GM23338 (cell line): ENCODE measurements around the gene USP31. TPM values are rescaled to one million over a fixed set of nuclear protein-coding genes. Genes with fewer than 3 reads are reported as not detected.

Experiments
- ATAC-seq: fragments of 200-7000 bp; cut with Tn5 transposase; 3 replicates; pipeline ENCODE4 v1.9.1; 2020
- DNase-seq: peaks from one replicate; pipeline ENCODE4 v3.0.0-alpha.2; 2015; ENCODE audit warnings: low spot score
- H2AFZ ChIP-seq: fragments of 200-600 bp; sonication (generic); 2 replicates; pipeline ENCODE4 v1.8.0; 2016; ENCODE audit warnings: antibody characterized with exemption, mild to moderate bottlenecking, moderate library complexity
- H3F3A ChIP-seq: fragments of 200-600 bp; sonication (generic); replicated peaks from 2 replicates; pipeline ENCODE4 v1.8.0; 2017; ENCODE audit warnings: antibody characterized with exemption, mixed run types, low read depth
- H3K27ac ChIP-seq: fragments of 200-600 bp; sonication (generic); 2 replicates; pipeline ENCODE4 v1.6.1; 2016; ENCODE audit warnings: low read depth
- H3K27me3 ChIP-seq: fragments of 200-600 bp; sonication (generic); 2 replicates; pipeline ENCODE4 v1.8.0; 2016; ENCODE audit warnings: mild to moderate bottlenecking, mixed run types, moderate library complexity; ENCODE audit not compliant: insufficient read depth
- H3K36me3 ChIP-seq: fragments of 200-600 bp; sonication (generic); 2 replicates; pipeline ENCODE4 v1.8.0; 2016; ENCODE audit warnings: mild to moderate bottlenecking; ENCODE audit not compliant: insufficient read depth
- H3K4me1 ChIP-seq: fragments of 200-600 bp; sonication (generic); 2 replicates; pipeline ENCODE4 v1.8.0; 2016; ENCODE audit warnings: mild to moderate bottlenecking, moderate library complexity; ENCODE audit not compliant: insufficient read depth
- H3K4me2 ChIP-seq: fragments of 200-600 bp; sonication (generic); 2 replicates; pipeline ENCODE4 v1.7.1; 2017; ENCODE audit warnings: mixed run types
- H3K4me3 ChIP-seq: fragments of 200-600 bp; sonication (generic); 2 replicates; pipeline ENCODE4 v1.6.1; 2016; ENCODE audit warnings: mixed run types
- H3K79me2 ChIP-seq: fragments of 200-600 bp; sonication (generic); replicated peaks from 2 replicates; pipeline ENCODE4 v1.8.0; 2017; ENCODE audit warnings: mild to moderate bottlenecking; ENCODE audit not compliant: insufficient read depth
- H3K9me2 ChIP-seq: fragments of 200-600 bp; sonication (generic); 2 replicates; pipeline ENCODE4 v1.8.0; 2017; ENCODE audit not compliant: insufficient read depth
- H4K20me1 ChIP-seq: fragments of 200-600 bp; sonication (generic); replicated peaks from 2 replicates; pipeline ENCODE4 v1.8.0; 2017; ENCODE audit warnings: mild to moderate bottlenecking; ENCODE audit not compliant: insufficient read depth
- H3K27ac Mint-ChIP-seq: 2 replicates; pipeline ENCODE4 v1.8.0; 2020; ENCODE audit warnings: inconsistent platforms, mild to moderate bottlenecking, moderate library complexity, mixed read lengths
- H3K27me3 Mint-ChIP-seq: 3 replicates; pipeline ENCODE4 v1.8.0; 2022; ENCODE audit warnings: low read depth, mild to moderate bottlenecking, moderate library complexity, mixed read lengths, inconsistent platforms; ENCODE audit not compliant: insufficient read depth, poor library complexity
- H3K36me3 Mint-ChIP-seq: 3 replicates; pipeline ENCODE4 v1.8.0; 2021; ENCODE audit warnings: low read depth, mild to moderate bottlenecking, inconsistent platforms, moderate library complexity, mixed read lengths
- H3K4me1 Mint-ChIP-seq: 3 replicates; pipeline ENCODE4 v1.8.0; 2020; ENCODE audit warnings: mild to moderate bottlenecking, inconsistent platforms, mixed read lengths
- H3K4me3 Mint-ChIP-seq: 3 replicates; pipeline ENCODE4 v1.8.0; 2021; ENCODE audit warnings: moderate library complexity, mild to moderate bottlenecking, inconsistent platforms, mixed read lengths
- H3K9me3 Mint-ChIP-seq: 3 replicates; pipeline ENCODE4 v1.8.0; 2020; ENCODE audit warnings: moderate library complexity, mild to moderate bottlenecking, inconsistent platforms, mixed read lengths
- CREB1 ChIP-seq: fragments of 250-450 bp; sonication (Bioruptor Pico); IDR thresholded peaks from 2 replicates; pipeline ENCODE4 v1.5.0; 2020; ENCODE audit warnings: low read depth, mild to moderate bottlenecking, moderate library complexity
- CTCF ChIP-seq, 2 experiments: fragments of 200-600 bp in 1 of 2; sonication (generic) in 1 of 2; conservative IDR thresholded peaks; 2 replicates each; pipeline versions ENCODE4 v1.5.1 to v1.6.1; 2016 to 2017; ENCODE audit warnings: antibody characterized with exemption in 2 of 2, low read depth in 2 of 2, mild to moderate bottlenecking in 2 of 2, moderate library complexity in 1 of 2
- ETS1 ChIP-seq: IDR thresholded peaks from 2 replicates; pipeline ENCODE4 v1.6.1; 2016; ENCODE audit warnings: antibody characterized with exemption
- EZH2 ChIP-seq: fragments of 200-600 bp; sonication (generic); IDR thresholded peaks from one replicate; pipeline ENCODE4 v1.8.0; 2017; ENCODE audit warnings: antibody characterized with exemption, mild to moderate bottlenecking, low read depth; ENCODE audit not compliant: unreplicated experiment
- EZH2phosphoT487 ChIP-seq: fragments of 200-600 bp; sonication (generic); IDR thresholded peaks from one replicate; pipeline ENCODE4 v1.8.1; 2018; ENCODE audit warnings: antibody characterized with exemption; ENCODE audit not compliant: unreplicated experiment
- NANOG ChIP-seq: IDR thresholded peaks from 2 replicates; pipeline ENCODE4 v1.6.1; 2016; ENCODE audit warnings: antibody characterized with exemption, borderline replicate concordance
- POLR2AphosphoS5 ChIP-seq: IDR thresholded peaks from 2 replicates; pipeline ENCODE4 v1.6.1; 2016; ENCODE audit warnings: antibody characterized with exemption, low read depth
- STAT1 ChIP-seq: IDR thresholded peaks from one replicate; pipeline ENCODE4 v1.6.1; 2016; ENCODE audit warnings: antibody characterized with exemption; ENCODE audit not compliant: unreplicated experiment
- ZNF462 ChIP-seq: fragments of 250-450 bp; sonication (Bioruptor Pico); IDR thresholded peaks from 2 replicates; pipeline ENCODE4 v1.5.0; 2020; ENCODE audit warnings: mild to moderate bottlenecking, moderate library complexity
- polyA plus RNA-seq: library from polyadenylated mRNA; unstranded; fragments of >200 nt; fragmentation: Nextera tagmentation; extraction: Ambion mirVana; gene quantifications from 2 replicates; pipeline ENCODE4 v1.2.1, GENCODE V29; 2016
- total RNA-seq: library from RNA; depleted of rRNA; stranded (reverse); fragments of >200 nt; shearing (Covaris generic); gene quantifications from 2 replicates; pipeline ENCODE4 v1.2.3, GENCODE V29; 2014

The USP31 gene
- total and polyA plus RNA-seq, 2 experiments from 2014 or later = 4.3 to 17.9 TPM

GRCh38 chr16:23016368-23016767 is 132.9 kb downstream of the USP31 start:
- DNase-seq (no peak), ATAC-seq (no peak)
- no peak overlapping the region for H3K27ac Mint-ChIP-seq
- no peaks in the 10 kb centered on the region for H3K36me3 Mint-ChIP-seq
- H3K4me3 Mint-ChIP-seq = no peak overlapping the region
- H3K27ac ChIP-seq = no peak overlapping the region
- TF ChIP-seq CTCF (conservative IDR thresholded peaks at IDR 0.05; ENCODE audit: low read depth in 2 of 2) = no peak
- TF ChIP-seq EZH2 = no peak
- TF ChIP-seq ETS1 = no peak
- no peak for TF ChIP-seq NANOG
- TF ChIP-seq CREB1 (CRISPR knock-in tag) = no peak
- no peak for TF ChIP-seq POLR2AphosphoS5
- TF ChIP-seq EZH2phosphoT487 = no peak
- H3K36me3 ChIP-seq = no peaks in the 10 kb centered on the region
- H2AFZ ChIP-seq = no peak overlapping the region; the same call in 1 of the 2 replicates
- H3K4me1 ChIP-seq = no peaks in the 10 kb centered on the region
- H3K4me3 ChIP-seq = no peak overlapping the region
- H3K9me2 ChIP-seq = no peaks in the 10 kb centered on the region
- H3K4me2 ChIP-seq = no peak overlapping the region
- no peaks in the 10 kb centered on the region for H3K4me1 Mint-ChIP-seq
- no peaks in the 10 kb centered on the region for H3F3A ChIP-seq
- H4K20me1 ChIP-seq = no peaks in the 10 kb centered on the region
- no peaks in the 10 kb centered on the region for H3K27me3 ChIP-seq
- H3K9me3 Mint-ChIP-seq = no peaks in the 10 kb centered on the region; the same call in 2 of the 3 replicates
- no peaks in the 10 kb centered on the region for H3K27me3 Mint-ChIP-seq
- no peaks in the 10 kb centered on the region for H3K79me2 ChIP-seq

- Histone ChIP-seq H3F3A (no peaks in the 10 kb centered on the region), H3K9me2 (no peaks in the 10 kb centered on the region), H3K4me3 (no peak overlapping the region), H3K4me2 (no peak overlapping the region), H3K27ac (no peak overlapping the region), H3K36me3 (no peaks in the 10 kb centered on the region), H2AFZ (no peak overlapping the region), H3K4me1 (no peaks in the 10 kb centered on the region), H3K27me3 (no peaks in the 10 kb centered on the region), H4K20me1 (no peaks in the 10 kb centered on the region), H3K79me2 (no peaks in the 10 kb centered on the region)
- TF ChIP-seq ZNF462 (CRISPR knock-in tag) (no peak), STAT1 (no peak), NANOG (no peak), ETS1 (no peak), CTCF (conservative IDR thresholded peaks at IDR 0.05; ENCODE audit: low read depth in 2 of 2) (no peak)
- DNase-seq = no peak
- Mint-ChIP-seq H3K9me3 (no peaks in the 10 kb centered on the region), H3K4me1 (no peaks in the 10 kb centered on the region), H3K36me3 (no peaks in the 10 kb centered on the region), H3K27ac (no peak overlapping the region), H3K4me3 (no peak overlapping the region), H3K27me3 (no peaks in the 10 kb centered on the region)
- ATAC-seq = no peak
Measured at GRCh38 chr16:23015580-23015979, 133.7 kb downstream of the USP31 start.
